HepG2 (cell line): Measurements from ENCODE around the gene SEMA7A. TPM values are rescaled to one million over a fixed set of nuclear protein-coding genes. Genes with fewer than 3 reads are reported as not detected.

Experiments used
- ATF7-NPFF ChIP-seq: sonication (generic); formaldehyde crosslinking; IDR thresholded peaks from 2 replicates; pipeline ENCODE4 v1.8.1; 2023; ENCODE audit warnings: mild to moderate bottlenecking, low read depth, missing genetic modification reagents, moderate library complexity
- CBX2 ChIP-seq, 2 experiments: fragments of 200-600 bp in 1 of 2; sonication (generic); formaldehyde crosslinking in 1 of 2; IDR thresholded peaks; 2 replicates each; pipeline versions ENCODE4 v1.7.0 to v1.8.1; 2018 to 2022; ENCODE audit warnings: low read depth in 2 of 2, low read length in 1 of 2, mild to moderate bottlenecking in 1 of 2, missing genetic modification reagents in 1 of 2
- E2F2 ChIP-seq: sonication (generic); formaldehyde crosslinking; IDR thresholded peaks from 2 replicates; pipeline ENCODE4 v1.4.0; 2020; ENCODE audit warnings: missing genetic modification reagents, borderline replicate concordance
- FOXP1 ChIP-seq, 2 experiments: fragments of 450-650 bp in 1 of 2; IDR thresholded peaks; 2 replicates each; pipeline ENCODE4 v1.6.1; 2017 to 2018; ENCODE audit warnings: antibody characterized with exemption in 1 of 2
- HNRNPUL1 ChIP-seq: fragments of 200-400 bp; formaldehyde crosslinking; IDR thresholded peaks from 2 replicates; pipeline ENCODE4 v1.6.1; 2017; ENCODE audit warnings: low read depth, mild to moderate bottlenecking, low read length, moderate library complexity
- KAT8 ChIP-seq: IDR thresholded peaks from 2 replicates; pipeline ENCODE4 v1.6.1; 2016; ENCODE audit warnings: missing genetic modification reagents, missing compliant biosample characterization
- MIXL1 ChIP-seq: IDR thresholded peaks from 2 replicates; pipeline ENCODE4 v1.6.1; 2016
- NFE2 ChIP-seq: sonication (generic); formaldehyde crosslinking; IDR thresholded peaks from 2 replicates; pipeline ENCODE4 v1.4.0; 2020; ENCODE audit warnings: missing genetic modification reagents
- NR2F2 ChIP-seq: IDR thresholded peaks from 2 replicates; pipeline ENCODE4 v1.6.1; 2012; ENCODE audit warnings: low read depth, inconsistent platforms, borderline replicate concordance
- SRF ChIP-seq: IDR thresholded peaks from 2 replicates; pipeline ENCODE4 v1.6.1; 2011; ENCODE audit warnings: mild to moderate bottlenecking, low read depth, low read length, moderate library complexity
- ZBTB14 ChIP-seq: sonication (generic); formaldehyde crosslinking; IDR thresholded peaks from 2 replicates; pipeline ENCODE4 v1.4.0; 2020; ENCODE audit warnings: missing genetic modification reagents
- ZMYM2 ChIP-seq: sonication (generic); formaldehyde crosslinking; IDR thresholded peaks from 2 replicates; pipeline ENCODE4 v1.8.0; 2022; ENCODE audit warnings: mild to moderate bottlenecking, missing genetic modification reagents
- ZNF3 ChIP-seq: IDR thresholded peaks from 2 replicates; pipeline ENCODE4 v1.7.0; 2017; ENCODE audit warnings: inconsistent platforms
- ZNF343 ChIP-seq: sonication (generic); formaldehyde crosslinking; IDR thresholded peaks from 2 replicates; pipeline ENCODE4 v1.4.0; 2020; ENCODE audit warnings: mild to moderate bottlenecking, missing genetic modification reagents
- ZNF432 ChIP-seq: sonication (generic); formaldehyde crosslinking; IDR thresholded peaks from 2 replicates; pipeline ENCODE4 v1.5.0; 2020; ENCODE audit warnings: missing genetic modification reagents, mild to moderate bottlenecking, borderline replicate concordance
- ZNF704 ChIP-seq: sonication (generic); formaldehyde crosslinking; IDR thresholded peaks from 2 replicates; pipeline ENCODE4 v1.8.1; 2023; ENCODE audit warnings: mild to moderate bottlenecking, inconsistent platforms, moderate library complexity, missing genetic modification reagents, borderline replicate concordance
- polyA plus RNA-seq, 8 experiments: library from polyadenylated mRNA; depleted of rRNA in 3 of 8; stranded (reverse) in 7 of 8; unstranded in 1 of 8; fragments of >200 nt; fragmentation: Illumina TruSeq in 4 of 8; extraction: Trizol in 4 of 8; gene quantifications; 2 replicates each; pipeline versions ENCODE4 v1.2.1 to v1.2.3, GENCODE V29; 2011 to 2016; ENCODE audit warnings: low read depth in 4 of 8, missing spikeins in 1 of 8, mixed read lengths in 1 of 8; ENCODE audit not compliant: insufficient read depth in 1 of 8
- total RNA-seq, 5 experiments: library from RNA; depleted of rRNA; stranded (reverse); fragments of >200 nt; fragmentation: Illumina TruSeq; extraction: Trizol; gene quantifications; 2 replicates each; pipeline ENCODE4 v1.2.3, GENCODE V29; 2016; ENCODE audit warnings: low read depth in 1 of 5
- TF ChIP-seq, protein P1 (sequence below): sonication (generic); formaldehyde crosslinking; IDR thresholded peaks from 2 replicates; pipeline ENCODE4 v1.5.0; 2020; ENCODE audit warnings: missing genetic modification reagents, mild to moderate bottlenecking, borderline replicate concordance
- TF ChIP-seq, protein P2 (sequence below): sonication (generic); formaldehyde crosslinking; IDR thresholded peaks from 2 replicates; pipeline ENCODE4 v1.4.0; 2020; ENCODE audit warnings: low read depth, missing genetic modification reagents

The SEMA7A gene
- total and polyA plus RNA-seq, 2 of the 13 experiments (the other 11 are each of a cell fraction or from before 2014, with no cell fraction given) = 9.0 to 15.8 TPM

GRCh38 chr15:74460871-74461846, 27.4 kb upstream of the SEMA7A start, which contains the start of gene UBL7 (continued):
- TF ChIP-seq E2F2 (CRISPR knock-in tag) (peak; percentile 55; the same call in 1 of the 2 replicates), ATF7-NPFF (CRISPR knock-in tag) (no peak; the same call in none of the 2 replicates), ZMYM2 (CRISPR knock-in tag) (no peak), FOXP1 (IDR thresholded peaks at IDR 0.05) (peak; percentile 61; the same call in 1 of the 2 replicates), FOXP1 (CRISPR knock-in tag; IDR thresholded peaks at IDR 0.05) (peak; percentile 67), MIXL1 (peak; percentile 86), ZBTB14 (no peak), NR2F2 (peak; percentile 67; the same call in 1 of the 2 replicates), KAT8 (CRISPR knock-in tag) (peak; percentile 95), ZNF704 (no peak), HNRNPUL1 (no peak), ZNF343 (CRISPR knock-in tag) (no peak), ZNF3 (CRISPR knock-in tag) (no peak), SRF (no peak; the same call in 1 of the 2 replicates), ZNF432 (CRISPR knock-in tag) (no peak), CBX2 (IDR thresholded peaks at IDR 0.05; ENCODE audit: low read depth, low read length) (no peak), CBX2 (CRISPR knock-in tag; IDR thresholded peaks at IDR 0.05; ENCODE audit: low read depth) (no peak; the same call in 1 of the 2 replicates), NFE2 (CRISPR knock-in tag) (no peak)
- TF ChIP-seq, protein P1, sequence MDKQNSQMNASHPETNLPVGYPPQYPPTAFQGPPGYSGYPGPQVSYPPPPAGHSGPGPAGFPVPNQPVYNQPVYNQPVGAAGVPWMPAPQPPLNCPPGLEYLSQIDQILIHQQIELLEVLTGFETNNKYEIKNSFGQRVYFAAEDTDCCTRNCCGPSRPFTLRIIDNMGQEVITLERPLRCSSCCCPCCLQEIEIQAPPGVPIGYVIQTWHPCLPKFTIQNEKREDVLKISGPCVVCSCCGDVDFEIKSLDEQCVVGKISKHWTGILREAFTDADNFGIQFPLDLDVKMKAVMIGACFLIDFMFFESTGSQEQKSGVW = no peak
- TF ChIP-seq, protein P2, sequence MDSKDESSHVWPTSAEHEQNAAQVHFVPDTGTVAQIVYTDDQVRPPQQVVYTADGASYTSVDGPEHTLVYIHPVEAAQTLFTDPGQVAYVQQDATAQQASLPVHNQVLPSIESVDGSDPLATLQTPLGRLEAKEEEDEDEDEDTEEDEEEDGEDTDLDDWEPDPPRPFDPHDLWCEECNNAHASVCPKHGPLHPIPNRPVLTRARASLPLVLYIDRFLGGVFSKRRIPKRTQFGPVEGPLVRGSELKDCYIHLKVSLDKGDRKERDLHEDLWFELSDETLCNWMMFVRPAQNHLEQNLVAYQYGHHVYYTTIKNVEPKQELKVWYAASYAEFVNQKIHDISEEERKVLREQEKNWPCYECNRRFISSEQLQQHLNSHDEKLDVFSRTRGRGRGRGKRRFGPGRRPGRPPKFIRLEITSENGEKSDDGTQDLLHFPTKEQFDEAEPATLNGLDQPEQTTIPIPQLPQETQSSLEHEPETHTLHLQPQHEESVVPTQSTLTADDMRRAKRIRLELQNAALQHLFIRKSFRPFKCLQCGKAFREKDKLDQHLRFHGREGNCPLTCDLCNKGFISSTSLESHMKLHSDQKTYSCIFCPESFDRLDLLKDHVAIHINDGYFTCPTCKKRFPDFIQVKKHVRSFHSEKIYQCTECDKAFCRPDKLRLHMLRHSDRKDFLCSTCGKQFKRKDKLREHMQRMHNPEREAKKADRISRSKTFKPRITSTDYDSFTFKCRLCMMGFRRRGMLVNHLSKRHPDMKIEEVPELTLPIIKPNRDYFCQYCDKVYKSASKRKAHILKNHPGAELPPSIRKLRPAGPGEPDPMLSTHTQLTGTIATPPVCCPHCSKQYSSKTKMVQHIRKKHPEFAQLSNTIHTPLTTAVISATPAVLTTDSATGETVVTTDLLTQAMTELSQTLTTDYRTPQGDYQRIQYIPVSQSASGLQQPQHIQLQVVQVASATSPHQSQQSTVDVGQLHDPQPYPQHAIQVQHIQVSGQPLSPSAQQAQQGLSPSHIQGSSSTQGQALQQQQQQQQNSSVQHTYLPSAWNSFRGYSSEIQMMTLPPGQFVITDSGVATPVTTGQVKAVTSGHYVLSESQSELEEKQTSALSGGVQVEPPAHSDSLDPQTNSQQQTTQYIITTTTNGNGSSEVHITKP (CRISPR knock-in tag) = peak; percentile 45; the same call in 1 of the 2 replicates
